EH (cell line): ENCODE measurements around the gene SLC25A23.
A peak's percentile ranks its signal among the peaks of the same experiment; 100 is the strongest.

Experiments
- DNase-seq: peaks from one replicate; pipeline ENCODE4 v3.0.0-alpha.2; 2015; ENCODE audit warnings: low read depth

SLC25A23 gene

GRCh38 chr19:6424939-6425731, 34.5 kb downstream of the SLC25A23 start:
- peak; percentile 100 for DNase-seq

- peak; percentile 7 for DNase-seq
Observed at GRCh38 chr19:6424195-6424938, 35.2 kb downstream of the SLC25A23 start, which contains the start of gene KHSRP. Gene KHSRP, minus strand, starts transcription at chr19:6424811. Its CDS starts 110 bp downstream, at chr19:6424701.

- peak; percentile 66 for DNase-seq
Observed at GRCh38 chr19:6423499-6424194, 35.9 kb downstream of the SLC25A23 start.

GRCh38 chr19:6421075-6422014, 38.2 kb downstream of the SLC25A23 start:
- DNase-seq, result no peak

GRCh38 chr19:6418562-6418932, 41.0 kb downstream of the SLC25A23 start:
- no peak for DNase-seq

GRCh38 chr19:6417713-6418561, 41.7 kb downstream of the SLC25A23 start:
- DNase-seq, result peak; percentile 25

GRCh38 chr19:6416658-6417405, 42.8 kb downstream of the SLC25A23 start:
- no peak for DNase-seq

GRCh38 chr19:6415591-6416190, 43.9 kb downstream of the SLC25A23 start:
- no peak for DNase-seq

- DNase-seq, result no peak
Observed at GRCh38 chr19:6414793-6415590, 44.6 kb downstream of the SLC25A23 start.

- DNase-seq, result no peak
Observed at GRCh38 chr19:6413721-6414643, 45.6 kb downstream of the SLC25A23 start.

- no peak for DNase-seq
Observed at GRCh38 chr19:6413291-6413690, 46.3 kb downstream of the SLC25A23 start.

GRCh38 chr19:6412447-6413091, 47.0 kb downstream of the SLC25A23 start:
- DNase-seq, result peak; percentile 11

- no peak for DNase-seq
Observed at GRCh38 chr19:6412061-6412446, 47.5 kb downstream of the SLC25A23 start.

GRCh38 chr19:6409346-6409745, 50.2 kb downstream of the SLC25A23 start:
- DNase-seq, result no peak

- no peak for DNase-seq
Observed at GRCh38 chr19:6406401-6406800, 53.2 kb downstream of the SLC25A23 start.

- DNase-seq, result peak; percentile 53
Observed at GRCh38 chr19:6402837-6403608, 56.6 kb downstream of the SLC25A23 start.
